ENCODE measurements around the gene NUP62.

DNA sequence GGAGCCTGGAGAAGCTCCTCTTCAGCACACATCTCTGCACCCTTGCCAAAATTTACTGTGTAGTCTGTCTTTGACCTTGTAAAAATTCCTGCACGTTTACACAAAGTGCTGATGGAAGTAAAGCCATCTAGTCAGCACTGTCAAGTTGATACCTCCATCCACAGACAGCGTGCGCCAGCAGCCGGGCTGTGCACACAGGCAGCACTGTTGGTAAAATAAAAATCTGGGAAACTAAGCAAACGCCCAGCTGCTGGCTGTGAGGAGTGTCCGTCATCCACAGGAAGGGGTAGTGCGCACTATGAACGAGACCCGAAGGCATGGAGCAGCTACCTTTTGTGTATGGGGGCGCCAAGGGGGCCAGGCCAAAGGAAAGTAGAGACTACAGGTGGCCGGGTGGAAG lies 49.0 kb upstream of the NUP62 start:
- TF ChIP-seq, protein P1, sequence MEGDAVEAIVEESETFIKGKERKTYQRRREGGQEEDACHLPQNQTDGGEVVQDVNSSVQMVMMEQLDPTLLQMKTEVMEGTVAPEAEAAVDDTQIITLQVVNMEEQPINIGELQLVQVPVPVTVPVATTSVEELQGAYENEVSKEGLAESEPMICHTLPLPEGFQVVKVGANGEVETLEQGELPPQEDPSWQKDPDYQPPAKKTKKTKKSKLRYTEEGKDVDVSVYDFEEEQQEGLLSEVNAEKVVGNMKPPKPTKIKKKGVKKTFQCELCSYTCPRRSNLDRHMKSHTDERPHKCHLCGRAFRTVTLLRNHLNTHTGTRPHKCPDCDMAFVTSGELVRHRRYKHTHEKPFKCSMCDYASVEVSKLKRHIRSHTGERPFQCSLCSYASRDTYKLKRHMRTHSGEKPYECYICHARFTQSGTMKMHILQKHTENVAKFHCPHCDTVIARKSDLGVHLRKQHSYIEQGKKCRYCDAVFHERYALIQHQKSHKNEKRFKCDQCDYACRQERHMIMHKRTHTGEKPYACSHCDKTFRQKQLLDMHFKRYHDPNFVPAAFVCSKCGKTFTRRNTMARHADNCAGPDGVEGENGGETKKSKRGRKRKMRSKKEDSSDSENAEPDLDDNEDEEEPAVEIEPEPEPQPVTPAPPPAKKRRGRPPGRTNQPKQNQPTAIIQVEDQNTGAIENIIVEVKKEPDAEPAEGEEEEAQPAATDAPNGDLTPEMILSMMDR (IDR thresholded peaks at IDR 0.05), result no peak
- no peak for TF ChIP-seq POLR2A (IDR thresholded peaks at IDR 0.05)
